Upper lobe of right lung (tissue), 1 donor: ENCODE results near the gene TAX1BP3. TPM values are rescaled to one million over a fixed set of nuclear protein-coding genes. Genes with fewer than 3 reads are reported as not detected.

ENCODE experiments used
- ATAC-seq: fragments of 200-7000 bp; cut with Tn5 transposase; one replicate; pipeline ENCODE4 v1.9.1; 2020; ENCODE audit warnings: mild to moderate bottlenecking, moderate library complexity
- DNase-seq: peaks from one replicate; pipeline ENCODE4 v3.0.0-alpha.2; 2020
- H3K27ac ChIP-seq: fragments of 200-600 bp; one replicate; pipeline ENCODE4 v1.8.0; 2022
- H3K27me3 ChIP-seq: fragments of 200-600 bp; one replicate; pipeline ENCODE4 v1.8.0; 2022; ENCODE audit warnings: mild to moderate bottlenecking
- H3K36me3 ChIP-seq: fragments of 200-600 bp; one replicate; pipeline ENCODE4 v1.8.0; 2022
- H3K4me1 ChIP-seq: fragments of 200-600 bp; one replicate; pipeline ENCODE4 v1.8.0; 2022
- H3K4me3 ChIP-seq: fragments of 200-600 bp; one replicate; pipeline ENCODE4 v1.8.0; 2022; ENCODE audit warnings: mild to moderate bottlenecking
- H3K9me3 ChIP-seq: fragments of 200-600 bp; one replicate; pipeline ENCODE4 v1.8.0; 2022
- intact Hi-C: fragments of 100-400 bp; cut with DNase I; formaldehyde crosslinking; loops from one replicate; pipeline ENCODE4 v1.11.0; 2022
- total RNA-seq: library from RNA; stranded (reverse); fragmentation: NEBNext Ultra II Directional; extraction: Animal tissue kit (Norgen Biotek cat#: 25700); gene quantifications from one replicate; pipeline ENCODE4 v1.2.1, GENCODE V29; 2021
- TF ChIP-seq, protein P1 (sequence below): fragments of 200-600 bp; IDR thresholded peaks from one replicate; pipeline ENCODE4 v1.8.0; 2022; ENCODE audit warnings: antibody characterized with exemption
- donor health status: DM: no; HTN: yes; CAD: no; lungs with severe emphysema.

The TAX1BP3 gene
- total RNA-seq, 1 donor from 2014 or later = 108 TPM

DNA sequence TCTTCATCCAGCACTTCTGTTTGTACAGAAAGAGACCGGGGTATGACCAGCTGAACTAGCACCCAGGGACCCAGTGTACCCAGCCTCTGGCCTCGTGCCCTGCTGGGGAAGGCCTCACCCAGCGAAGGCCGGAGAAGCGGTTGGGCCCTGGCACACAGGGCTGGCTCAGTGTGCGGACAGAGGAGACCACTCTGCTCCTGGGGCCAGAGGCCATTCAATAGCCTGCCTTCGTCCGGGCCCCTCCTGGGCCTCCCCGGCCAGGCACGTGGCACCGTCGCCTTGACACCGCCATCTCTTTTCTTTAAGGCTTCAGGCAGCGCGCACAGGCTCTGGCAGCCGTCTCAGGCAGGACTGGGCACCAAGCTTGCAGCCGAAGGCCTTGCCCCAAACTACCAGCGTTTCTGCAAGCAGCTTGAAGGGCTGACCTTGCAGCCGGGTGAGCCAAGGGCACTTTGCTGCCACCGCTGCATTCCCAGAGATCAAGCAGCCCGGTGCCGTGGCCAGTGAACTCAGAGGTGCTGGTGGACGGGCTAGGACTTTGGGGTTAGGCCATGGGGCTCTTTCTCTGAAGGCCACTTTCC is 8.0 kb downstream of the TAX1BP3 start:
- Histone ChIP-seq H3K36me3 (peaks cover 22% of the 10 kb centered on the region), H3K27ac (peak overlapping the region; percentile 55), H3K4me3 (no peak overlapping the region), H3K27me3 (no peaks in the 10 kb centered on the region), H3K4me1 (peaks cover 10% of the 10 kb centered on the region), H3K9me3 (no peaks in the 10 kb centered on the region)
- TF ChIP-seq, protein P1, sequence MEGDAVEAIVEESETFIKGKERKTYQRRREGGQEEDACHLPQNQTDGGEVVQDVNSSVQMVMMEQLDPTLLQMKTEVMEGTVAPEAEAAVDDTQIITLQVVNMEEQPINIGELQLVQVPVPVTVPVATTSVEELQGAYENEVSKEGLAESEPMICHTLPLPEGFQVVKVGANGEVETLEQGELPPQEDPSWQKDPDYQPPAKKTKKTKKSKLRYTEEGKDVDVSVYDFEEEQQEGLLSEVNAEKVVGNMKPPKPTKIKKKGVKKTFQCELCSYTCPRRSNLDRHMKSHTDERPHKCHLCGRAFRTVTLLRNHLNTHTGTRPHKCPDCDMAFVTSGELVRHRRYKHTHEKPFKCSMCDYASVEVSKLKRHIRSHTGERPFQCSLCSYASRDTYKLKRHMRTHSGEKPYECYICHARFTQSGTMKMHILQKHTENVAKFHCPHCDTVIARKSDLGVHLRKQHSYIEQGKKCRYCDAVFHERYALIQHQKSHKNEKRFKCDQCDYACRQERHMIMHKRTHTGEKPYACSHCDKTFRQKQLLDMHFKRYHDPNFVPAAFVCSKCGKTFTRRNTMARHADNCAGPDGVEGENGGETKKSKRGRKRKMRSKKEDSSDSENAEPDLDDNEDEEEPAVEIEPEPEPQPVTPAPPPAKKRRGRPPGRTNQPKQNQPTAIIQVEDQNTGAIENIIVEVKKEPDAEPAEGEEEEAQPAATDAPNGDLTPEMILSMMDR = no peak
- ATAC-seq (no peak), DNase-seq (no peak)
- intact Hi-C loops = no loop called here

DNA sequence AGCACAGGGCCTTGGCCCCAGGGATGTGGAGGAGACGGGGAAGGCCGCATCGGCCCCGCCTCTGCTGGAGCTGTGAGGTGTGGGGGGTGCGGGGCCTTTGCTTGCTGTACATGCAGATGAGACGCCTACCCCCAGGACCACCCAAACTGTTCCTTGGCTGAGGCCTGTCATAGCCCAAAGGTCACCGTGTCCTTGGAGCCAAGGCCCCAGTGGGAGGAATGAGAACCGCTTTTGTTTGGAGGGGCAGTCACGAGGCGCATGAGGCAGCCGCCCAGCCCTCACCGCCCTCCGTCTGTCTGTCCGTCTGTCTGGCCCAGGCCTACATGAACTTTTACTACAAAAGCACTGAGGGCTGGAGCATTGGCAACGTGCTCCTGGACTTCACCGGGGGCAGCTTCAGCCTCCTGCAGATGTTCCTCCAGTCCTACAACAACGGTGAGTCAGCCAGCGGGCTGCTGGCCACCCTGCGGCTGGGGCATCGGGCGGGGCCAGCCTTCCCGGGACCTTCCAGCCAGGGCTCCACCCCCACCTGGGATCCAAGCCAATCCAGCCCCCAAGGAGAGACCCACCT is 8.8 kb downstream of the TAX1BP3 start:
- TF ChIP-seq, protein P1 = peak; percentile 12
- Histone ChIP-seq H3K4me3 (no peak overlapping the region), H3K27me3 (no peaks in the 10 kb centered on the region), H3K36me3 (peaks cover 18% of the 10 kb centered on the region), H3K4me1 (peaks cover 10% of the 10 kb centered on the region), H3K9me3 (no peaks in the 10 kb centered on the region), H3K27ac (peak overlapping the region; percentile 55)
- intact Hi-C loops = no loop called here
- ATAC-seq (peak; percentile 31), DNase-seq (no peak)

- intact Hi-C loops = no loop called here
- no peak for ATAC-seq
- Histone ChIP-seq H3K27ac (peak overlapping the region; percentile 55), H3K36me3 (peaks cover 11% of the 10 kb centered on the region), H3K27me3 (no peaks in the 10 kb centered on the region), H3K9me3 (no peaks in the 10 kb centered on the region), H3K4me1 (peaks cover 10% of the 10 kb centered on the region), H3K4me3 (no peak overlapping the region)
- no peak for DNase-seq
- TF ChIP-seq, protein P1 = no peak
Measured at GRCh38 chr17:3658784-3659449, 9.5 kb downstream of the TAX1BP3 start.

- Histone ChIP-seq H3K36me3 (peaks cover 3% of the 10 kb centered on the region), H3K9me3 (no peaks in the 10 kb centered on the region), H3K27ac (no peak overlapping the region), H3K4me1 (peaks cover 10% of the 10 kb centered on the region), H3K27me3 (no peaks in the 10 kb centered on the region), H3K4me3 (no peak overlapping the region)
- intact Hi-C loops = no loop called here
- DNase-seq (no peak), ATAC-seq (no peak)
- TF ChIP-seq, protein P1 = no peak
Measured at GRCh38 chr17:3657874-3658783, 10.2 kb downstream of the TAX1BP3 start.

GRCh38 chr17:3657588-3657869 is 10.8 kb downstream of the TAX1BP3 start:
- DNase-seq = no peak
- TF ChIP-seq, protein P1 = no peak
- Histone ChIP-seq H3K27ac (no peak overlapping the region), H3K9me3 (no peaks in the 10 kb centered on the region), H3K4me3 (no peak overlapping the region), H3K36me3 (no peaks in the 10 kb centered on the region), H3K4me1 (peaks cover 10% of the 10 kb centered on the region), H3K27me3 (no peaks in the 10 kb centered on the region)
- ATAC-seq = no peak
- intact Hi-C loops = no loop called here
